Activated CD8-positive, alpha-beta memory T cell treated with anti-CD3 and anti-CD28 coated beads for 36 hours (primary cell): Measurements from ENCODE around the gene LMF1. TPM values are rescaled to one million over a fixed set of nuclear protein-coding genes. Genes with fewer than 3 reads are reported as not detected.

Source experiments
- CTCF ChIA-PET: fragments of 350-600 bp; sonication (Branson Sonifier 250); formaldehyde crosslinking; loops from one replicate; lab custom pipeline; 2021; ENCODE audit warnings: antibody characterized with exemption; lab: Charles Lee
- POLR2A ChIA-PET: fragments of 350-600 bp; sonication (Branson Sonifier 250); formaldehyde crosslinking; loops from one replicate; lab custom pipeline; 2021; ENCODE audit warnings: antibody characterized with exemption; lab: Charles Lee
- total RNA-seq, 2 experiments: library from RNA; stranded (reverse); gene quantifications; one replicate each; pipeline ENCODE4 v1.2.3, GENCODE V29; 2021

Gene LMF1
- total RNA-seq, 2 experiments from 2014 or later, result 7.7 to 7.8 TPM

DNA sequence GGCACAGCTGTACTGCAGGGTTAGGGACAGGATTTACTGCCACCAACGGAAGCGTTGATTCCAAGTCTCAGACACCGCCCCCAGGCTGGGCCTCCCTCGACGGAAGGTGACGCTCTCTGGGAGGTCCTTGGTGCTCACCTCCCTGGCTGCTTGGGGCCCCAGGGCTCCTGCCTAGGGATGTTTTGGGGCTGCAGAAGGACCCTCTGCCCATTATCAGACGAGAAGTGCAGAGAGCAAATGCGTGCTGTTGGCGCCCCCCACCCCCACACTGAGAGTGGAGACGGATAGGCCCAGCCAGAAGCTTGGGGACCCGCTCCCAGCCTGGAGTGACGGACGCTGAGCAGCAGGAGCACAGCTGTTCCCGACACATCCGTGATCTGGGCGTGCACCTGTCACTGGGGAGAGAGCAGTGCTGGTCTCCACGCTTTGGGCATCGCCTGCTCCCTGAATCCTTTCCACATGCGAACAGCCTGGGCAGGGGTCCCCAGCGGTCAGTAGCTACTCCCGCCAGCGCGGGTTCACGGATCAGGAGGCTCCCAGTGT, 5.7 kb upstream of the LMF1 start:
- CTCF ChIA-PET, result no interaction called here

GRCh38 chr16:975291-975690, 4.5 kb upstream of the LMF1 start:
- POLR2A ChIA-PET, result no interaction called here
- CTCF ChIA-PET, result no interaction called here

More for the DNA sequence above, 5.7 kb upstream of the LMF1 start:
- POLR2A ChIA-PET, result no interaction called here

GRCh38 chr16:974611-975261, 4.0 kb upstream of the LMF1 start:
- ChIA-PET POLR2A (no interaction called here), CTCF (no interaction called here)

GRCh38 chr16:974001-974601, 3.3 kb upstream of the LMF1 start:
- ChIA-PET POLR2A (no interaction called here), CTCF (no interaction called here)

DNA sequence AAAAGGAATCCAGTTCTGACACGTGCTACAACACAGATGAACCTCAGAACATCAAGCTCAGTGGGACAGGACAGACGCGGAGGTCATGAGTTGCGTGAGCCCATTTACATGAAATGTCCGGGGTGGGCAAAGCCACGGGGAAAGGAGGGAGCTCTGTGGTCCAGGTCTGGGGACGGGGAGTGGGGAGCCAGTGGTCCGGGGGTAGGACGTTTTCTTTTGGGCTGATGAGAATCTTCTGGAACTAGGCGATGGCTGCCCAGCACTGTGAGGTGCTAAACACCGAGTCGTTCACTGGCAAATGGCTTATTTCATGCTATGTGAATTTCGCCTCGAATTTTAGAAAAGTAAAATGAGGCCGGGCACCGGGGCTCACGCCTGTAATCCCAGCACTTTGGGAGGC, 2.6 kb upstream of the LMF1 start:
- ChIA-PET CTCF (no interaction called here), POLR2A (no interaction called here)

GRCh38 chr16:972316-973002, 1.7 kb upstream of the LMF1 start:
- ChIA-PET CTCF (interaction anchor here (1.0 kb wide), 1 partner anchor 8 kb away, joined by 5 read pairs; no protein-coding TSS in a partner anchor), POLR2A (no interaction called here)

DNA sequence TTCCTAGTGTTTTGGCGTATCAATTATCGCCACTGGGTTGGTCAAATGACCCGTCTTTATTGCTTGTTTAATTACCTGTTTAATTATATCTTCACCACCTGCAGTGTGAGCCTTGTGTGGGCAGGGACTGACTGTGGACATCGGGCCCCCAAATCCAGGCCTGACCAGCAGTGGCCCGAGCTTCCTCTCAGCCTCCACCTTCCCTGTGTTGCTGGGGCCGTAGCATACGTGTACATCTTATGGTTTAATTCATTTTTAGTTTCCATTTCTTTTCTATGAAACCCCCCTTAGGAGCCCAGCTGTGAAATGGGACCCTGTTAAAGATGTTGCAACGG, 1.2 kb upstream of the LMF1 start:
- CTCF ChIA-PET, result interaction anchor here (1.0 kb wide), 1 partner anchor 8 kb away, joined by 5 read pairs; no protein-coding TSS in a partner anchor
- POLR2A ChIA-PET, result no interaction called here

- ChIA-PET CTCF (interaction anchor here (1.0 kb wide), 1 partner anchor 9 kb away, joined by 5 read pairs; no protein-coding TSS in a partner anchor), POLR2A (interaction anchor here (0.5 kb wide), 1 partner anchor 17 kb away, joined by 6 read pairs; no protein-coding TSS in a partner anchor)
Observed at GRCh38 chr16:971582-971905, 760 bp upstream of the LMF1 start.

DNA sequence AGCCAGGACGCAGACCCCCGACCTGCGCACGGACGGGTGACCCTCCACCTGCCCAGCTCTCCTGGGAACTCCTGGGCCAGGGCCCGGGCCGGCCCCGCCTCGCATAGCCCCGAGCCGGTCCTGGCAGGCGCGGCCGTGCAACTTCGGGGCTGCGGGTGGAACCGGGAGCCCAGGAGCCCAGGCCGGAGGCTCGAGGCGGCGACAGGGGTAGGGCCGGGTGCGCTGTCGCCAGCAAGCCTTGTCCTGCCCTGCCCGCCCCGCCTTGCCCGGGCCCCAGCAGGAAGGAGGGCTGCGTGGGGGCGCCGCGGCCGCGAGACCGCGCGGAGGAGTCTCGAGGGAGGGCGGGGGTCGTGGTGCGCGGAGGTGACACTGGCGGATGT, 408 bp downstream of the LMF1 start:
- CTCF ChIA-PET, result interaction anchor here (0.6 to 1.3 kb wide), 2 partner anchors 12 to 272 kb away, joined by 3 to 6 read pairs; partner anchors contain the start of gene SOX8

DNA sequence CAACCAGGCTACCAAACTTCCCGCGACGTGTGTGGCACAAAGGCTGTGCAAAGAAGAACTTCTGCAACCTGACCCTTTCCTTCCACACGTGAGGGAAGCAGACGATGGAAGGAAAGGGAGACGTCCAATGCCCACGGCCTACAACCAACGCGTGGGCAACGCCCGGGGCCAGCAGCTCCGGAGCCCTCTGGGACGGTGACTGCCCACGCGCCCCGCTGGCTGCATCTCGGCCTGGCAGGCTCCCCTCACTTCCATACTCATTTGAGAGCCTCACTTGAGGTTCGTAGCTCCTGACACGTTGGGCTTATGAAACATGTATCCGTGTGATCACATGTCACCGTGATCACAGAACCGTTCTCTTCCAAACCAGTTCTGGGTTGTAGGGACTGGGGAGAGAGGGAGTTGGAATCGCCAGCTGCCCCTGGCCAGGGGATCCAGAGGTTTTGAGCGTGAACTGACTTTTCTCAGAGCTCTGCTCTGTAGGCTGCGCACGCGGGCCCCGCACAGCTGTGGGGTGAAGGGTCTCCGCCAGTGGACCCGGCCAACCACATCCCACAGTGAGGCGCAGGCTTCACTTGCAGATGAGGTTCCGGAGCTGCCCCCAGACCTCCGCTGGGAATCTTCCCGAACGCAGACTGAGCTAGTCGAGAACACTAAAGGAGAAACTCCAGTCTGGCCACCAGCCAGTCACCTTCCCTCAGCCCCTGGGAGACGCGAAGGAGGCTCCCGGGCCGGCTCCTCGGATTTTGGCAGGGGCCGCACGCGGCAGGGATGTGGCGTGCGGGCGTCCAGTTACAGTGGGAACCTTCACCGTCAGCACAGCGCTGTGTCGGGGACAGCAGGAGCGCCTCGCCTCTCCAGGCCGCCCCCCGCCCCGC, 1.0 kb downstream of the LMF1 start:
- CTCF ChIA-PET, result interaction anchor here (0.6 to 1.3 kb wide), 2 partner anchors 12 to 271 kb away, joined by 3 to 6 read pairs; partner anchors contain the start of gene SOX8
- POLR2A ChIA-PET, result interaction anchor here (0.8 kb wide), 1 partner anchor 28 kb away, joined by 3 read pairs; no protein-coding TSS in a partner anchor

More for the DNA sequence above, 408 bp downstream of the LMF1 start:
- POLR2A ChIA-PET, result interaction anchor here (0.8 kb wide), 1 partner anchor 27 kb away, joined by 3 read pairs; no protein-coding TSS in a partner anchor

- CTCF ChIA-PET, result no interaction called here
- POLR2A ChIA-PET, result no interaction called here
Observed at GRCh38 chr16:968620-969019, 2.2 kb downstream of the LMF1 start.

DNA sequence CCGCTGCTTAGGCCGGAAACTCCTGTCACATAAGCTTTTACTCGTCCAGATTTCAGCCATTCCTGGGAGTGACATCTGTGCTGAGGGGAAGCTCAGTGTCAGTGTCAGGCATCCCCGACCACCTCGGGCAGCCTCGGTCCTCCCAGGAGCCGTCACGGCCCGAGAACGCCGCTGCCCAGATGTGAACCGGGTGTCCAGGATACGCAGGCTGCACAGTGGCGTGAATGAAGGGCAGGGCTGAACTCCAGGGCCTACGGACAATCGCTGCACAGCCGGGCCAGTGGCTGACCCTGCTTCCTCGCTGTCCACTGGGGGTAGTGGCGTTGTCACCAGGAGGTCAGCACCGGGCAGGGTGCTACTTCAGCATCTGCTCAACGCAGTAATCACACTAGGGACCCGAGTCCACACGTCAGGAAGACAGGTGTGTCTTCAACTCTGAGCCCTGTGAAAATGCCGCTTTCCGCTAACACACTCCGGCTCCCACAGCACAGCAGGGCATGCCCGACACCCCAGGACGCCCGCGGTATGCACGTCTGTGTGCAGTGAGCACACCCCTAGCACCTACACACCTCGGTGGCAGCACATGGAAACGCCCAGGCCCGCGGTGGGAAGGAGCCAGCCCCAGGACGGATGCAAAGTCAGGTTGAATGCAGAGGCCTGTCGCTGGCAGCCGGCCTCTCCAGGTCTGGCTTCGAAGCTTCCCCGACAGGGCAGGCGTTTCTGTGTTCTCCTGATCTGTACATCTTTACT, 3.1 kb downstream of the LMF1 start:
- CTCF ChIA-PET, result no interaction called here
- POLR2A ChIA-PET, result no interaction called here

GRCh38 chr16:967077-967541, 3.7 kb downstream of the LMF1 start:
- CTCF ChIA-PET, result no interaction called here
- POLR2A ChIA-PET, result no interaction called here

GRCh38 chr16:966505-966904, 4.3 kb downstream of the LMF1 start:
- CTCF ChIA-PET, result no interaction called here

GRCh38 chr16:966035-966434, 4.7 kb downstream of the LMF1 start:
- POLR2A ChIA-PET, result no interaction called here
- CTCF ChIA-PET, result no interaction called here

More at GRCh38 chr16:966505-966904, 4.3 kb downstream of the LMF1 start:
- POLR2A ChIA-PET, result no interaction called here

GRCh38 chr16:965487-965886, 5.3 kb downstream of the LMF1 start:
- ChIA-PET POLR2A (no interaction called here), CTCF (interaction anchor here (1.4 kb wide), 1 partner anchor 365 kb away, joined by 3 read pairs; no protein-coding TSS in a partner anchor)

- POLR2A ChIA-PET, result interaction anchor here (1.5 kb wide), 1 partner anchor 17 kb away, joined by 7 read pairs; the partner anchor contains the start of gene SOX8
- CTCF ChIA-PET, result interaction anchor here (0.7 to 1.8 kb wide), 3 partner anchors 17 to 366 kb away, joined by 3 to 6 read pairs (median 3); partner anchors contain the start of gene SOX8
Observed at GRCh38 chr16:965036-965395, 5.8 kb downstream of the LMF1 start.
